B cell (primary cell): Measurements from ENCODE around the gene BLACAT1.

Experiments
- EZH2 ChIP-seq: IDR thresholded peaks from 2 replicates; pipeline ENCODE4 v1.6.1; 2012; ENCODE audit warnings: borderline replicate concordance, low read depth, mild to moderate bottlenecking, moderate library complexity, low read length; ENCODE audit not compliant: insufficient read depth, poor library complexity, severe bottlenecking
- TF ChIP-seq, protein P1 (sequence below): fragments of 200-600 bp; IDR thresholded peaks from one replicate; pipeline ENCODE4 v1.8.0; 2022; ENCODE audit warnings: antibody characterized with exemption, mild to moderate bottlenecking

DNA sequence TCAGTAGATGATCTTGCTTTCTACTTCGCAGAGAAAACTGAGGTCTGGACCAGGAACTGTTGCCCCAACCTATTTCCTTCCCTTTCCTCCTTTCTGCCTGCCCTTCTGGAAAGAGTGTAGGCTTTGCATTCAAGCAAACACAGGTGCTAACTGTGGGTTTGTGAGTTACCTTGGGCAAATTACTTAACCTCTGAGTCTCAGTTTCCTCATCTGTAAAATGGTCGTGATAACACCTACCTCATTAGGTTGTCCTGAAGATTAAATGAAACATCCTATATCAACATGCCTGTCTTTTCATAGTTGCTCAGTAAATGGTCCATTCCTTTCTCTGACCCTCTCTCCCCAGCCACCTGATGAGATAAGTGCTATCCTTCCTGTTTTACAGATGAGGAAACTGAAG is 9.5 kb upstream of the BLACAT1 start:
- TF ChIP-seq, protein P1, sequence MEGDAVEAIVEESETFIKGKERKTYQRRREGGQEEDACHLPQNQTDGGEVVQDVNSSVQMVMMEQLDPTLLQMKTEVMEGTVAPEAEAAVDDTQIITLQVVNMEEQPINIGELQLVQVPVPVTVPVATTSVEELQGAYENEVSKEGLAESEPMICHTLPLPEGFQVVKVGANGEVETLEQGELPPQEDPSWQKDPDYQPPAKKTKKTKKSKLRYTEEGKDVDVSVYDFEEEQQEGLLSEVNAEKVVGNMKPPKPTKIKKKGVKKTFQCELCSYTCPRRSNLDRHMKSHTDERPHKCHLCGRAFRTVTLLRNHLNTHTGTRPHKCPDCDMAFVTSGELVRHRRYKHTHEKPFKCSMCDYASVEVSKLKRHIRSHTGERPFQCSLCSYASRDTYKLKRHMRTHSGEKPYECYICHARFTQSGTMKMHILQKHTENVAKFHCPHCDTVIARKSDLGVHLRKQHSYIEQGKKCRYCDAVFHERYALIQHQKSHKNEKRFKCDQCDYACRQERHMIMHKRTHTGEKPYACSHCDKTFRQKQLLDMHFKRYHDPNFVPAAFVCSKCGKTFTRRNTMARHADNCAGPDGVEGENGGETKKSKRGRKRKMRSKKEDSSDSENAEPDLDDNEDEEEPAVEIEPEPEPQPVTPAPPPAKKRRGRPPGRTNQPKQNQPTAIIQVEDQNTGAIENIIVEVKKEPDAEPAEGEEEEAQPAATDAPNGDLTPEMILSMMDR, result no peak
- no peak for TF ChIP-seq EZH2
